Suppressor macrophage (primary cell): ENCODE data around the gene RAB25.
"Not testable (repeated sequence)": the region's sequence is repeated elsewhere in the genome, so short reads cannot be mapped to it uniquely, and the experiment has no call there.

Experiments
- DNase-seq, 4 experiments: peaks; one replicate each; pipeline ENCODE4 v3.0.0-alpha.2; 2020 to 2022

Gene RAB25

DNA sequence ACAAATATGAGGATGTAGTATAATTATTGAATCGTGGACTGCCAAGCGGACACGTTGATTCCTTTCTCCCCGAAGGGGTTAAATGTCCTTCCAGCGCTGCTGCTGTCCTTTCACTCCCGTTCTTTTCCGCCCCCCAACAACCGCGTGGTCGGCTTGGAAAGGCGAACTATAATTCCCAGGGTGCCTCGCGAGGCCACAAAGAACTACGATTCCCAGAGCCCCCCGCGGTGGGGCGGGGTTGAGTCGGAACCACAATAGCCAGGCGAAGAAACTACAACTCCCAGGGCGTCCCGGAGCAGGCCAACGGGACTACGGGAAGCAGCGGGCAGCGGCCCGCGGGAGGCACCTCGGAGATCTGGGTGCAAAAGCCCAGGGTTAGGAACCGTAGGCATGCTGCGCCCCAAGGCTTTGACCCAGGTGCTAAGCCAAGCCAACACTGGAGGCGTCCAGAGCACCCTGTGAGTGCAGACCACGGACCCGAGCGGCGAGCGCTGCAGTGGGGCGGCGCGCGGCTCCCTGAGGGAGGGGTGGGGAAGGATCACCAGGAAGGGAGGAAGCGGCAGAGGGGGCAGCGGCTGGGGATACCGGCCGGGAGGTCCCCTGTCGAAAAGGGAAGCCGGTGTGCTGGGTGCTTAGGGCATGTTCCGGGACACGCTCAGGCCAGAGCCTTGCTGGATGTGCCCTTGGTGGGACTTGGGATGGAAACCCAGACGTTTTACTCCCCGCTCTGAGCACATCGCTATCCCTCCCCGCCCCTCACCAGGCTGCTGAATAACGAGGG, 6.3 kb upstream of the RAB25 start, which contains the start of gene LAMTOR2:
Gene LAMTOR2, plus strand, starts transcription at position 283 of the 781 bp plus-strand sequence. Its CDS starts 108 bp downstream, at position 391.
- DNase-seq = peak; percentile 99

DNA sequence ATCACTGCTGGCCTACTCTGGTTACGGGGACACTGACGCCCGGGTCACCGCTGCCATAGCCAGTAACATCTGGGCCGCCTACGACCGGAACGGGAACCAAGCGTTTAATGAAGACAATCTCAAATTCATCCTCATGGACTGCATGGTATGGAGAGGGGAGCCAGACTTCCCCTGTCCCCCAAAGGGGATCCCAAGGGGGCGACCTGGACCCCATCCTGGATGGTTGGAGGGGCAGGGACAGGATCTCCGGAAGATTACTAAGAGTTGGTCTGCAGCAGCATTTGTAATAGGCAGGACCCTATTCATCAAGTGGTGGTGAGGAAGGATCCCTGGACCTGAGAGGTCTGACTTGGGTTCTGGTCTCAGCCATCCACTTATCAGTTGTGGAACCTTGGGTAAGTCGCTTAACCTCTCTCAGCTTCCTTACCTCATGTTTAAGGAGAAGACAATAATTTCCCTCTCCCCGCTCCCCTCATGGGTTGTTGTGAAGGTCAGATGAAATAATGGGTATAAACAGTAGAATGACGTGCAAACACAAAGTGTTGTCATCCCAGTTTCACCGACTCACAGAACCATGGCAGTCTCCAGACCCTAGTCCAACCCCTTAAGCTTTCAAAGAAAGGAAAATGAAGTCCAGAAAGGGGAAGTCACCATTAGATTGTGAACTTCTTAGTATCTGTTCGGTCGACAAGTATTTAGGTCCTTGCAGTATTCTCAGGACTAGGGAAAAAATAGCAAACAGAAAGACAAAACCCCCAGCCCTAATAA, 5.5 kb upstream of the RAB25 start:
- peak; percentile 62 to 77 (median 70) for DNase-seq

DNA sequence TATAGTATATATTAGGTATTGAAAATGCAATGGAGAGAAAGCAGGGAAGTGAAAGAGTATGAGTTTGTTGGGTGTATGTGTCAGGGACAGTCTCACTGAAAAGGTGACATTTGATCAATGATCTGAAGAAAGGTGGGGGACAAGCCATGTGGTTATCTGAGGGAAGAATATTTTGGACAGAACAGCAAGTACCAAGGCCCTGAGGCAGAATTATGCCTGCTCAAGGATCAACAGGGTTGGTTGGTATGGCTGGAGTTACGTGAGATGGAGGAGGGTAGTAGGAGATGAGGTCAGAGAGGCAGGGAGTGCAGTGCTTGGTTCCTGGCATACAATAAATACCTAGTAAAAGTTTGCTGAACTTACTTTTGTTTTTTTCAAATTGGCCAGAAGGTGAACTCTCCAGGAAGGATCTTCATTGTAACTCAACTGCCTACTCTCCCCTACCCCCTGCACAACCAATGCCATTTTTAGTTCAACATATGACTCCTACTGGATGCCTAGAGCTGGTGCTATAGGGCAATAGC, 4.6 kb upstream of the RAB25 start:
- DNase-seq = no peak

DNA sequence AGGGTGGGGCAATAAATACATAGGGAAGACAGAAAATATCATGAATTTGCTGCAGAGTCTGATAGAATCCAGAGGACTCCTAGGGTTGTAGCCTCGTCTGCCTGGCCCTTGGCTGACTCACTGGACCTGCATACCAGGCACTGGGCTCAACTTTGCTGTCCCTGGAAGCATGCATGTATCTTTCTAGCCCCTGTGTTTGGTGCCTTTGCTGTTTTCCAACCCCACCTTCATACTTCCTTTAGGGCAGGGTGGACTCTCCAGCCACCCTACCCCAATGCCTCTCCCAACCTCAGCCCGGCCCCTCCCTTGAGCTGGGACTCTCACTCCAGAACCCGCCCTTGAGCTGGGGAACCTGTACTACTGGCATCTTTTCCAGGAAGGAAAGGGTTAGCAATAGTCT, 1.2 kb downstream of the RAB25 start:
- DNase-seq = no peak

DNA sequence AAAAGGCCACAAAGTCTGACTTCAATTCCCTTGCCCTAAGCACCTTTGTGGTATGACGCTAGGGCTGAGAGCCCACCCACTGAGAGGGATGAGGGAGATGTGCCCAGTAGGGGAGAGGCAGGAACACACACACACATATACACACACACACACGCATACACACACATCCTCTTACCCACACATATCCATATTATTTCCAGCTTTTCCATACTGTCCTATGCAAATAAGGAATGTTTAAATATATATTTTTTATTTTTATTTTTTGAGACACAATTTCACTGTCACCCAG, 3.0 kb downstream of the RAB25 start:
- no peak for DNase-seq

DNA sequence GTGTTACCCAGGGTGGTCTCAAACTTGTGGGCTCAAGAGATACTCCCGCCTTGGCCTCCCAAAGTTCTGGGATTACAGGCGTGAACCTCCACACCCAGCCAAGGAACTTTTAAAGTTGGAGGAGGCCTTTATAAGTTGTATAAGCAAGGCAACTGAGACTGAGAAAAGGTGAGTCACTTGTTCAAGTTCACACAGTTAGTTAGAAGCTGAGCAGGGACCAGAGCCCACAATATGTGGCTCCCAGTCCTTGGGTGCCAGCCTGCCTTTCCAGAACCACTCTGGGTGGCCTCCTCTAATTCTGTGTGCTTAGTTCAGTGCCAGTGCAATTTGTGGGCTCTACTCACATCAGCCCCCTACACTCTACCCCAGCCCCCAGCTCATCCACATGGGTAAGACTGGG, 3.7 kb downstream of the RAB25 start:
- no peak for DNase-seq

DNA sequence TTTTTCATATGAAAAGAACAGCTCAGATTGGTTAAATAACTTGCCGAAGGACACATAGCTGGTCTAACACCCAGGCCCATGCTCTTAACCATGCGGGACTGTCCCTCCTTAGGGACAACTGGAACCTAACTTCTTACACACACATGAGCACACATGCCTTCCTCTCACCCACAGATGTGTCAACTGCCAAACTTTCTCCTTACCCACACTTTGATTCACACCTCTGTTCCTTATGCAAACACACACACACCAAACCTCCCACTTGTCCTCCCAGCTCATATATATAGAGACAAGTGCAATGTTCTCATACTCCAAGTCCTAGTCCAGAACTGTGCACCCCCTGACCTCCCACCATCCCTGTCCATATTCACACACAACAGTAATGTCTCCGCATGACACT, 4.3 kb downstream of the RAB25 start:
- DNase-seq = no peak

DNA sequence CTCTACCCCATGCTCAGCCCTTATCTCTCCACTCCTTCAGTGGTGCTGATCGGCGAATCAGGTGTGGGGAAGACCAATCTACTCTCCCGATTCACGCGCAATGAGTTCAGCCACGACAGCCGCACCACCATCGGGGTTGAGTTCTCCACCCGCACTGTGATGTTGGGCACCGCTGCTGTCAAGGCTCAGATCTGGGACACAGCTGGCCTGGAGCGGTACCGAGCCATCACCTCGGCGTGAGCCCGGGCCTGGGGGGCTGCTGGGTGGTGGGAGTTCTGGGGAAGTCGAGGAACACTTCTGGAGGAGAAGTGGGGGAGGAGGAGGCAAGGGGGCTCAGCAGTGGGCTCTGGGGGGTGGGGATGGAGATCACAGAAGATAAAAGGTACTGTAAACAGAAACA, 4.9 kb downstream of the RAB25 start:
- DNase-seq = no peak

DNA sequence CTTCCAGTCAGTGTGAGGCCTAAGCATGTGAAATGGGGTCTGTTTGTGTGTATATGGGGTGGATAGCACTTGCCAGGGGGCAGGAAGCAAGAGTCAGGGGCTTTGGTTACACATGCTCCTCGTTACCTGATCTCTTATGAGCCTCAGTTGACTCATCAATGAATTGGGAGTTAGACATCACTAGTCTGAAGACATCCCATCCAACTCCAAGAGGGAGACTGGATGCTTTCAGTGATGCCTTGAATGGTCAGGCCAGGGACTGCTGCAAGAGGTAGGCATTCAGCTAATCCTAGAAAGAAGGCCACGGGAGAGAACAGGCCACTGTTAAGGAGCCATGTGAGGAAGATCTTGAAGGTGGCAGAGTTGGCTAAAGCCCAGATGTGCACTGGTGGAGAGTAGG, 6.3 kb downstream of the RAB25 start:
- DNase-seq = no peak

DNA sequence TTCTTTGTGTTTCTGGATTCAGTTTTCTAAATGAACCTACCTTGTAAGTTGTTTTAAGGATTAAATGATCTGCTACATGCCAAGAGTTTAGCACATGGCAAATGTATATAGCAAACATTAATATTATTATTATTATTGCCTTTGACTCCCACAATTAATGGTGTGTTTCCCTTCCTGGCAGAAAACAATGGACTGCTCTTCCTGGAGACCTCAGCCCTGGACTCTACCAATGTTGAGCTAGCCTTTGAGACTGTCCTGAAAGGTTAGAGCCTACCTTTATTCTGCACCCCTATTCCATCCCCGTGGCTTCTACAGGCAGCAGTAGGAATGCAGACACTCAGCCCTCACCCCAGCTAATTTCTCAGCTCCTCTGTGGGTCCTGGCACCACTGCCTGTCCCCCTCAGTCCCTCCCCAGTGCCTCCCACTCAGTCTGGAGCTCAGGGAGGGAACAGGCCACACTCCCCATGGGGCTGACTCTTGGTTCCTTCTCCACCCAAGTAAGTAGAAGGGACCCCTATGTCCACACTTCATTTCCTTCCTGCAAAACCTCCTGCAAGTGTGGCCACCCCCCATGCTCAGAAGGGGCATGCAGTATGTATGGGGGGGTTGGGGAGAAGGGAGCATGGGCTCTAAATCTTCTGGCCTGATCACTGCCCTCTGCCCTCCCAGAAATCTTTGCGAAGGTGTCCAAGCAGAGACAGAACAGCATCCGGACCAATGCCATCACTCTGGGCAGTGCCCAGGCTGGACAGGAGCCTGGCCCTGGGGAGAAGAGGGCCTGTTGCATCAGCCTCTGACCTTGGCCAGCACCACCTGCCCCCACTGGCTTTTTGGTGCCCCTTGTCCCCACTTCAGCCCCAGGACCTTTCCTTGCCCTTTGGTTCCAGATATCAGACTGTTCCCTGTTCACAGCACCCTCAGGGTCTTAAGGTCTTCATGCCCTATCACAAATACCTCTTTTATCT, 8.8 kb downstream of the RAB25 start:
- peak in 1 of 4 experiments; percentile 13 for DNase-seq

DNA sequence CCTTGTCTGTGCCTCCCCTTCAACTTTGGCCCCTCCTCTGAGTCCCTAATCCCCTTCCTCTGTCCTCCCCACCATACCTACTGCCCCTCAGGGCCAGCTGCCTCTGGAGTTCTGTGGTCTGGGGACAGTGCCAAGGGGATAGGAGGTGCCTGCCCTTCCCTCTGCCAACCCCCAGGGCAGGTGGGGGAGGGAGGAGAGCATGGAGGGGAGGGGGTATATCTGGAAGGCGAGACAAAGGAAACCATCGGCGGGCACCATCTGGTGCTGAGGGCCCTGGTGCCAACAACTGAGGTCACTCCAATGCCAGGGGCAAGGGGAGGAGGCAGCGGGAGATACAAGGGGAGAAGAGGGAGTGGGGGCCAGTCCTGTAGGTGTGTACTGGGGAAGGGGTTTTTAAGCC, 9.6 kb downstream of the RAB25 start:
- DNase-seq = no peak

DNA sequence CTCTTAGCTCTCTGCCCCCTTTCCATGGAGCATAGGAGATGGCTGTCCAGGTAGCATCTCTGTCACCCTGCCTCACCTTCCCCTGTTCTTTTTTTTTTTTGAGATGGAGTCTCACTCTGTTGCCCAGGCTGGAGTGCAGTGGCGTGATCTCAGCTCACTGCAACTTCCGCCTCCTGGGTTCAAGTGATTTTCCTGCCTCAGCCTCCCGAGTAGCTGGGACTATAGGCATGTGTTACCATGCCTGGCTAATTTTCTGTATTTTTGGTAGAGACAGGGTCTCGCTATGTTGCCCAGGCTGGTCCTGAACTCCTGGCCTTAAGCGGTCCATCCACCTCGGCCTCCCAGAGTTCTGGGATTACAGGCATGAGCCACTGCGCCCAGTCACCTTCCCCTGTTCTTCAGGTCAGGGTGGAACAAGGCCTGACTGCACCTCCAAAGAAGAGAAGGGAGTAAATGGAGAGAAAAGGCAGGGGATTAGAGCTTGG, 10.4 kb downstream of the RAB25 start:
- DNase-seq = not testable (repeated sequence)

DNA sequence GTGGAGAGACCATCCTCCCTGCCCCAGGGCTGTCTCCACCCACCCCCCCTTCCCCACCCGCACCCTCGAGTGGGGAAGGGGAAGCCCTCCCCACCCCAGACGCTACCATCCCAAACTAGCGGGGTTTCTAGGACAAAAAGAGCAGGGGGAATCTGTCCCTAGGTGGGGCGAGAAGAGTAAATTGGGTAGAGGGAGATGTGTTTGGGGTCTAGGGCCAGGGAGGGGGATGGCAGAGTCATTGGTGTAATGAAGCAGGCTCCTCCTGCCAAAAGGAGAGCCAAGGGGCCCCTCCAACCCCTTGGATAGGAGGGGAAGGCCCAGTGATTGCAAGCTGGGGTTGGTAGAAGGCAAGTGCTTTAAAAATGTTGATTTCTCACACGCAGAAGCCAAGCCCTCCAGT, 11.3 kb downstream of the RAB25 start:
- no peak for DNase-seq

DNA sequence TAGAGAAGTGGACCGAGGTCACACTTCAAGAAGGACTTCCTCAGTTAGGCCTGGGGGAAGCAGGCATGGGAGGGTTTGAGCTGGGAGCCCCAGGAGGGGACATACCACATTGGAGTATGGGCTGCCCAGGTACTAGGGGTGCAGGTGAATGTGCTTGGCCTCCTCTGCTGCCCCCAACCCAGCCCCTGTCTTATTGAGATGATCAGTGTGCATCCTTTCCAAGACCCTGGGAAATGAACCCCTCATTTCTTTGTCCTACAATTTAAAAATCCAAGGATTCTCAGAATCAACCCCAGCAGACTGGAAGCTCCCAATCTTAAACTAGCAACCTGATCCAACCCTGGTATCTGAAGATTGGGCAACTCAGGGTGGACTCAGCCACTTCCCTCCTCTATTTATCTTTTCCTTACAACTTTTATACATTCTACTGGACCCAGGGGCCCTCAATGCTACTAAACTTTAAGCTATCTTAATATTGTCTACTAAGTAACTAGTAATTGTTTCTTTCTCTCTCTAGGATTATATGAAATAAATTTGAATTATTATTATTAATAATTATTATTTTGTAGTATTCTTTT, 12.2 kb downstream of the RAB25 start:
- DNase-seq = peak in 1 of 4 experiments; percentile 10

DNA sequence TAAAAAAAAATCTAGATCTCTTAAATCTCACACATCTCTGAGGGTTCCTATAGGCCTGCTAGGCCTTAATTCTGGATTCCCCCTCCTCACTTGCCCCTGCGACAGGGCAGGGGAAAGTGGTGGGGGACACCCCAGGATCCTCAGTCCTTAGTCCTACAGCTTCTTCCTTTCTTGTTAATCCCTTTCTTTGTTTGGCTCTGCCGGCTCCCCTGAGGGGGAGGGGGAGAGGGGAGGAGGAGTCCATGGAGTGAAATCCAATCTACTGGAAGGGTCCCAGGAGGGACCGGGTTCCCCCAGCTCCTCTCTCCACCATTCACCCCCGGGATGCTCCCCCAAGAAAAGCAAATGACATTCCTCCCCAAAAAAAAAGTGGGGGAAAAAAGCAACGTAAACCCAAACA, 12.8 kb downstream of the RAB25 start:
- DNase-seq = no peak

DNA sequence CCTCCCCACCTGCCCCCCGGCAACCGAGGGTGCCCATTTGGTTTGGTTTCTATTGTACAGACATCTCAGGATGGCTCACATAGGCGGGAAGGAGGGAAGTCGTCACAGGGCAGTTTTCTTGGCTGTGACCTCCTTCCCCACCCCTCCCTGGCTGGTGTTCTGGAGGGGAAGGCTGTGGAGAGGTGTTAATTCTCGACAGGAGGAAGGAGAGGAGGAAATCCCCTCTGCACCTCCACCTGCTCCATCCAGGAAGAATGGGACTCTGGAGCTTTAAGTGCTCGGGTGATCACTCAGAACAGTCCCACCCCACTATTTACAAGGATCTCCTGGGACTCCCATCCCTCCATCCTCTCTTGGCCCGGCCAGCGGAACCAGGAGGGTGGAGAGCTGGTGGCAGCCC, 13.7 kb downstream of the RAB25 start:
- no peak for DNase-seq

DNA sequence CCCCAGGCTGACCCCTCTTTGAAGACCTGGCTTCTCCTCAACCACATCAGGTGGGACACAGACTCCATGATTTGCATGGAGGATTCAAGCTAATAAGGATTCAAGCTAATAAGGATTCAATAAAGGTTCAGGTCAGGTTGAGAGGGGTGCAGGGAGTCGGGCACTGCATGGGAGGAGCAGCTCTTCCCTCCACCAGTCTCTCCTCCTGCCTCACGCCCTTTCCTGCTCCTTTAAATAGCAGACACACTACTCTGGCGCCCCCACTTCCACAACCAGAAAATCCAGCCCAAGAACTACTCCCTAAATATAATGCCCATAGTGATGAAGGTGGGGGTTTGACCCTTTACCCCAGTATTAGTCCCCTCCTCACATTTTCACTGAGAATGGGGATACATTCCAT, 14.2 kb downstream of the RAB25 start:
- peak in 1 of 4 experiments; percentile 48 for DNase-seq

DNA sequence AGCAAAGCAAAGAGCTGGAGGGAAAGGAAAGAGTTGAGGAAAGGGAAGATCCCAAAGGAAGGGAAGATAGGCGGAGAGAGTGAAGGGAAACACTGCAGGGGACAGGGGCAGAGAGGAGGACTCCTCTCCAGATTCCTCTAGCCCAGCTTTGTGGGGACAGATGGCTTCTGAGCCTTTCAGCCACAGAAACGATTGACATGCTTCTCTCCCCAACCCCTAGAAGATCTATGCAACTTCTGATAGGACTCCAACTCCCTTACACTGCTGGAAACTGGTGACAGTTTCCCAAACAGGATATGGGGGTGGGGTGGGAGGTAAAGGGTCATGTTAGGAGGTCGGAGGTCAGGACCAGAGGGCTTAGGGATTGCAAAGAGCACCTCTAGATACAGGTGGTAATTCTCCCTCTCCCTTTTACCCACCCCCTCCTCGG, 14.8 kb downstream of the RAB25 start:
- DNase-seq = peak in 1 of 4 experiments; percentile 21

DNA sequence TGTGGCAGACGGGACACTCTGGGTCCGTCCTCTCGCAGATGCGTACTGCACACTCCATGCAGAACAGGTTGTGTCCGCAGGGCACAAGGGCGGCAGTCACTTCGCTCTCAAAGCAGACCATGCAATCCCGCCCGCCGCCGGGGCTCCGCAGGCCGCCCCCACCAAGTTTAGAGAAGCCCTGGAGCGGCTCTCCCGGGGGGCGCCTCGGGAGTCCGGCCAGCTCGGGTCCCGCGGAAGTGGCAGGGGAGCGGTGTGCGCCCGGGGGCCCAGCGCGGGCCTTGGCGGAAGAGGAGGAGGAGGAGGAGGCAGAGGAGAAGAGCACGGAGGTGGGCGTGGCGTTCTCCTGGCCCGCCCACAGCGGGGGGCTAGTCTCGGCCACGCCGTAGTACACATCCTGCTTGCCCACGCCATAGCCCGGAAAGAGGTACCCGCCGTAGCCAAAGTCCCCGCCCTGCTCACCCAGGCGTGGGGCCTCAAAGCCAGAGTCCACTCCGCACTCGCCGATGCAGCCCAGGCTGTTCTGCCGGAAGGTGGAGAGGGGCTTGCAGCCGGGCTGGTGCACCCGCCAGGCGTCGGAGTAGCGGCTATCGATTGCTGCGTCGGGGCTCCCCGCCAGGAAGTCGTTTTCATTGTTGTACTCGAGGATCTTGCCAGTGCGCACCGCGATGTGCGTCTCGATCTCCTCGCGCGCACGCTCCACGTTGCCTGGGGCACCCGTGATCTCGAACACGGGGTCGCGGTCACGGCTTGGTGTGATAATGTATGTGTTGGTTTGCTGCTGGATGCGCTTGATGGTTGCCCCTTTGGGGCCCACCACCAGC, 15.9 kb downstream of the RAB25 start:
- DNase-seq = peak in 2 of 4 experiments; percentile 17 to 46

DNA sequence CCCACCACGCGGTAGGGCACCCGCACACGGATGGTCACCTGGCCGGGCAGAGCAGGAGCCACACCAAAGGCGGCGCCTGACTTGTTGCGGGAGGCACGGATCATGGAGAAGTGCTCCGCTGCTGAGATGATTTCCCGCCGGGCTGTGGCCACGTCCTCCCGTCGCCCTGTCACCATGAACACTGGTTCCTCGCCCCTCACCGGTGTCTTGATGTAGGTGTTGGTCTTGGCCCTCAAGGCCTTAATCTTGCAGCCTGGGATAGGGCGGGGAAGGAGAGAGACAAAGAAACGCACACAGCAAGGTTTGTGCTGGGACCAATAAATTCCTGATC, 16.4 kb downstream of the RAB25 start:
- no peak for DNase-seq

DNA sequence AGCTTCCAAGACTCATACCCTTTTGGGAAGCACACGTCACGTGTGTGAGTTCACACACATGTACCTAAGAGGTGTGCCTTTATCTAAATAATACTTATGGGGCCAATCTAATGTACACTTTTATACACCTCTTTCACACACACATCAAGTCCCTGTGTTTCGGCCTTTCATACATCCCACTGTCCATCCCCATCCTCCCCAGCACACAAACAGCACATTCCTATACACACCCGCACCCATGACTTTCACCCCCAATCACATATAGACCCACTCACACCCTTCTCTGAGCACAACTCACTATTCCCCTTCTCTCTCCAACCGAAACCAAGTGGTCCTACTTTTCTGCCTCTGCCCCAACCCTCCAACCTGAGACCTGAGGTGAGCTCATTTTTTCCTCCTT, 17.8 kb downstream of the RAB25 start:
- DNase-seq = no peak
